SIG-M5 treated with dmso at 0.1 percent for 504 hours (cell line): ENCODE measurements around the gene PCSK5.

Experiments used
- DNase-seq: peaks from one replicate; lab custom pipeline; 2025; ENCODE audit not compliant: unreplicated experiment; lab: John Stamatoyannopoulos, UW

PCSK5 gene

DNA sequence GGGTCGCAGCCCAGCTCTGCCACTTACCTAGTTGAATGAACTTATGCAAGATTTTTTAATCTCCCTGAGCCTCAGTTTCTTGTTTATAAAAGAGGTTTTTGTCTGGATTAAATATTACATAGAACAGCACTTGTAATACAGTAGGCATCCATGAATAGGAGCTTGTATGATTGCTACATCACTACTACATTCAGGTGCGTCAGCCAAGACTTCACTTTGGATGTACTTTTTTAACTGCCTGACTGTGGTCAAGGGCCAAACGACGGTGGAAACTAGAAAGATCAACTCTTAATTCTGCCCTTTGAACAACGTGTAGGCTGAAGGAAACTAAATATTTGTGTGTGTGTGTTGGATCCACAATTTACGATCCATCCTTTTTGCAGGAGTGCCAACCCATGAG lies 330.9 kb downstream of the PCSK5 start:
- no peak for DNase-seq

- DNase-seq, result no peak
Measured at GRCh38 chr9:76223749-76224340, 333.4 kb downstream of the PCSK5 start.

DNA sequence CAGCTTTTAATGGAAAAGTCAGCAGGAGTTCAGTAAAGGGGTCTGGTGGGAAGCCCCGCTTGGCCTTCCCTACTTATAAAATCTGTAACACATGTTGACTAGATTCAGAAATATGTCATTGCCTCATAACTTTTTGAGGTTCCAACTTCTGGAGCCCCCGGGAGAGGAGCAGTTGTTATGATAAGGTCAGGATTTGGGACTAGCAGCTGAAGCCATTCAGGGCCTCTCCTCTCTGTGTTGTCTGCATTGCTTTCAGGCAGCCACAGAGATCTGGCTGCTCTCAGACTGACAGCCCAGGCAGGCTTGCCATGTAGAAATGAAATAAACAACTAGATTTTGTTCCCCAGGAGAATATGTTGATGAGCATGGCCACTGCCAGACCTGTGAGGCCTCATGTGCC lies 336.7 kb downstream of the PCSK5 start:
- no peak for DNase-seq

- DNase-seq, result no peak
Measured at GRCh38 chr9:76231001-76231400, 340.5 kb downstream of the PCSK5 start.

DNA sequence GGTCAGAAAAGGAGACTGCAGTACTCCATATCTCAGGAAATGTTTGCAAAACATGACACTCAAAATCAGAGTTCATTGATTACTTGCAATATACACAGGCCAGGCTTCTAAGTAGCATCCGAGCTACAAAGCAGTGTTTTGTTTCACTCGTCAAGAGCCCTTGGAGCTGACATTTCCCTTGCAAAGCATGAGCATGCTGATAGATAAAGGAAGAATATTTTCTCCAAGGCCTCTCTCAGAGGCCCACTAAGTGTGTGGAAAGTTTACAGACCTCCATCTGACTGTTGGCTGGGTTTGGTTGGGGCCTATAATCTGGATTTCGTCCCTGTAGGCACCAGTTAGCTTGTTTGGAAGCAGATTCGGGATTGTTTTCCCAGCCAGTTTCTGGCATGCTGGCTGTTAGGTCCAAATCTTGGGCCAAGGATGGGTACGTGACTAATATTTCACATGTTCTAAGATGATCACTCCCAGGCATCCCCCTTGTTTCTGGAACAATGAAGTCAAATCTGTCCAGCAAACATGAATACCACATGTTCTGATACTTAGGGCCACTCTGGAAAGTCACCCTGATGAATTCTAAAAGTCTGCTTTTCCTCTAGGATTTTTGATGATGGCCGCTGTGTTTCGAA lies 342.5 kb downstream of the PCSK5 start:
- DNase-seq, result no peak

DNA sequence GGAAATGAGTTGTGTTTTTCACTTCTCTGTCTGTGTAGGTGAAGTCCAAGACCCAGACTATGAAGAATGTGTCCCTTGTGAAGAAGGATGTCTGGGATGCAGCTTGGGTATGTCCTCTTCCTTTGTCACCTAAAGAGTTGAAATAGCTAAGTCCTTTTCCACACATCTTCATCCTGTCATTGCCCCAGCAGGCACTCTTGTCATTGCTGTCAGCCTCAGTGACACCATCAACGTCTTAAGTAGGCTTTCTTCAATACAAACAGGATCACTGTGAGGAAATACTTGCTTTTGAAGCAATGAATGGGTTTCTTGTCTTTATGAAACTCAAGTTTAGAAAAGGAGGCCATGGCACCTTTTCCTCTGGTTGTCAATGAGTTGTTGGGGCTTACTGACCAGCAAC lies 350.1 kb downstream of the PCSK5 start:
- DNase-seq, result no peak

DNA sequence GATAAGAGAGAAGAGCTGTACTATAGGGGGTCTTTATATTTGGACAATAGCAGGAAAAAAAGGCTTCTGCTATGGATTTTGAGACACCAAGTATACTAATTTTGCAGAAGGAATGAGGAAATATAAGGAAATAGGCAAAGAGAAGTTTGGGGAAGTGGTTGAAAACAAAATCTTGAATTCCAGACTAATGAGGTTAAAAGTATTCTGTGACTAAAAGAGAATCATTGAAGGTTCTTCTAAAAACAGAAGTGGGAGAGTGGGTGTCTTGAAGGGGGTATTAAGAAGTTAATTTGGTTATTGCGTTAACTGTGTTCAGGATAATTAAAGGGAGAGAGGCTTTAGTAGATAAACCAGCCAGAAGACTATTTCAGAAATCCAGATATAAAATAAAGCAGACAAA lies 355.0 kb downstream of the PCSK5 start:
- DNase-seq, result peak; percentile 19

DNA sequence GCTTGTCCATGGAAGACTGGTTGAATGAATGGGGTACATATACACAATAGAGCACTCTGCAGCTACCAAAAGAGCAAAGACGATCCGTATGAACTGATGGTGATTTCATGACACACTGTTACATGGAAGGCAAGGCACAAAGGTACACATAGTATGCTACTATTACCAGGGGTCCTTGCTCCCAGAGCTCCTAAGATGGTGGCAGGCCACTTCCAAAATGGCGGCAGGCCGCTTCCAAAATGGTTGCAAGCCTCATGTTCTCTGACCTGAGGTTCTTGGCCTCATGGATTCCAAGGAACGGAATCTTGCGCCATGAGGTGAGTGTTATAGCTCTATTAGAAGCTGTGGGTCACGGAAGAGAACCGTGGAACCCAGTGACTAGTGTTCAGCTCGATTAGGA lies 356.2 kb downstream of the PCSK5 start:
- DNase-seq, result no peak

GRCh38 chr9:76247426-76247825 lies 357.0 kb downstream of the PCSK5 start:
- DNase-seq, result no peak

GRCh38 chr9:76249309-76249708 lies 358.8 kb downstream of the PCSK5 start:
- DNase-seq, result no peak

GRCh38 chr9:76255781-76256455 lies 365.4 kb downstream of the PCSK5 start:
- DNase-seq, result peak; percentile 4

- DNase-seq, result no peak
Measured at GRCh38 chr9:76257311-76257710, 366.8 kb downstream of the PCSK5 start.

GRCh38 chr9:76266649-76267283 lies 376.3 kb downstream of the PCSK5 start:
- no peak for DNase-seq

DNA sequence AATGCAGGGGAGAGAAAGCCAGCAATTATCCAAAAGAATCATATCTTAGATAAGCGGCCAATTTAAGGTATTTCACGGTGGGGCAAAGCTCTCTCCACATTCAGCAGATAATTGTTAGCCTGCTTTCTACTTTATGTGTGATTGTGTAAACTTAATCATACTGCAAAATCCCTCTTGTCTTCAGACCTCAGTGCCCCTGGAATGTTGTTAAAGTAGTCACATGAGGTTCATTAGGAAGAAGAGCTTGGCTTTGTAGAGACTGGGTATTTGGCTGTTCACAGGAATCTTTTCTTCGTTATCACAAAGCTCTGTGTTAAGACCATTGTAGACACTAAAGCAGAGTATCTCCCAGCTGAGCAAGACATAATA lies 376.8 kb downstream of the PCSK5 start:
- no peak for DNase-seq

GRCh38 chr9:76269789-76270188 lies 379.3 kb downstream of the PCSK5 start:
- no peak for DNase-seq

DNA sequence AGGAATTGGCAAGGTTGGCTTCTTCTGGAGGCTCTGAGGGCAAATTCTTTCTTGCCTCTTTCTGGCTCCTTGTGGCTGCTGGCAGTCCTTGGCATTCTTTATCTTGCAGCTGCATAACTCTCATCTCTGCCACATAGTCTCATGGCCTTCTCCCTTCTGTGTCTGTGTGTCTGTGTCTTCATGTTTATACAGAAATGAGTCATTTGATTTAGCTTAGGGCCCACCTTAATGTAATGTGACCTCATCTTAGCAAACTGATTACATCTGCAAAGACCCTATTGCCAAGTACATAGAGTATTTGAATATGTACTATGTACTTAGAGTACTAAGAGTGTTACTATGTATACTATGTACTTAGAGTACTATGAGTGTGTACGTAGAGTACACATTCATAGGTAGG lies 381.3 kb downstream of the PCSK5 start:
- DNase-seq, result no peak

- no peak for DNase-seq
Measured at GRCh38 chr9:76289042-76289441, 398.6 kb downstream of the PCSK5 start.

DNA sequence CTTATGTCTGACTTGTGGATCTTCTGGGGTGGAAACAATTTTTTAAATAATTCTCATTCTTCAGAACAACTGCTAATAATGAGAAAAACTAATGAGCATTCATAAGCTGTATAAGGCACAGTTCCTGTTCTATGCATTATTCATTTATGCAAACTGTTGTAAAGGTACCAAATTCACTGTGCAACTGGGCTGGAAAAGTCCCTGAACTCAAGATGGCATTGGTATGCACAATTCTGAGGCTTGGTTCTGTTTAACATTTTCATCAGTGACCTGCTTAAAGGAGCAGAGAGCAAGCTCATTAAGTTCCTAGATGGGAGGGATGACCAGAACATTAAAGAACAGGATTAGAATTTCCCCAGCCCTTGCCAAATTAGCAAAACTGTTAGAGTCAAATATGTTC lies 399.2 kb downstream of the PCSK5 start:
- DNase-seq, result no peak

- DNase-seq, result no peak
Measured at GRCh38 chr9:76290555-76290954, 400.1 kb downstream of the PCSK5 start.

- no peak for DNase-seq
Measured at GRCh38 chr9:76292246-76292645, 401.8 kb downstream of the PCSK5 start.

- no peak for DNase-seq
Measured at GRCh38 chr9:76292658-76293057, 402.2 kb downstream of the PCSK5 start.

- no peak for DNase-seq
Measured at GRCh38 chr9:76294301-76294700, 403.8 kb downstream of the PCSK5 start.
